HepG2 (cell line): ENCODE results near the gene POP7.

ENCODE experiments used
- CTCF ChIP-seq: sonication (generic); formaldehyde crosslinking; IDR thresholded peaks from 2 replicates; pipeline ENCODE4 v1.5.0; 2020; ENCODE audit warnings: mild to moderate bottlenecking, missing genetic modification reagents, moderate library complexity
- MXI1 ChIP-seq: IDR thresholded peaks from 3 replicates; pipeline ENCODE4 v1.6.1; 2012; ENCODE audit warnings: low read depth, low read length, inconsistent platforms, borderline replicate concordance
- SRSF9 ChIP-seq: fragments of 200-400 bp; formaldehyde crosslinking; IDR thresholded peaks from 2 replicates; pipeline ENCODE4 v1.6.1; 2018; ENCODE audit warnings: borderline replicate concordance, mild to moderate bottlenecking, low read depth, low read length; ENCODE audit not compliant: insufficient read depth, poor library complexity, severe bottlenecking

GRCh38 chr7:100682991-100683658 is 22.8 kb upstream of the POP7 start:
- TF ChIP-seq MXI1, result no peak
- TF ChIP-seq SRSF9, result no peak
- TF ChIP-seq CTCF, result no peak
